Pulmonary artery endothelial cell (primary cell): ENCODE measurements around the gene OR9A2. TPM values are rescaled to one million over a fixed set of nuclear protein-coding genes. Genes with fewer than 3 reads are reported as not detected.
"Not testable (repeated sequence)": the region's sequence is repeated elsewhere in the genome, so short reads cannot be mapped to it uniquely, and the experiment has no call there.

Experiments
- DNase-seq: peaks from one replicate; pipeline ENCODE4 v3.0.0-alpha.2; 2011; ENCODE audit warnings: low read depth, low spot score
- total RNA-seq: library from RNA; depleted of rRNA; stranded (reverse); fragments of >200 nt; gene quantifications from 2 replicates; pipeline ENCODE4 v1.2.3, GENCODE V29; 2014

Gene OR9A2
- total RNA-seq, 1 donor from 2014 or later, result not detected

- peak; percentile 46 for DNase-seq
Measured at GRCh38 chr7:143018931-143019330, 8.0 kb downstream of the OR9A2 start.

GRCh38 chr7:143016996-143017395 is 9.9 kb downstream of the OR9A2 start:
- DNase-seq, result no peak

GRCh38 chr7:143015926-143016490 is 10.9 kb downstream of the OR9A2 start:
- no peak for DNase-seq

- DNase-seq, result no peak
Measured at GRCh38 chr7:143015084-143015483, 11.8 kb downstream of the OR9A2 start.

GRCh38 chr7:143013893-143014292 is 13.0 kb downstream of the OR9A2 start:
- no peak for DNase-seq

GRCh38 chr7:143013473-143013872 is 13.5 kb downstream of the OR9A2 start:
- DNase-seq, result no peak

- DNase-seq, result no peak
Measured at GRCh38 chr7:143012409-143012808, 14.5 kb downstream of the OR9A2 start.

- DNase-seq, result no peak
Measured at GRCh38 chr7:143012001-143012400, 14.9 kb downstream of the OR9A2 start.

GRCh38 chr7:143008007-143008901 is 18.7 kb downstream of the OR9A2 start:
- no peak for DNase-seq

- DNase-seq, result no peak
Measured at GRCh38 chr7:143005632-143006260, 21.2 kb downstream of the OR9A2 start.

- DNase-seq, result peak; percentile 17
Measured at GRCh38 chr7:143003393-143004051, 23.4 kb downstream of the OR9A2 start.

GRCh38 chr7:143002898-143003297 is 24.0 kb downstream of the OR9A2 start:
- DNase-seq, result no peak

- DNase-seq, result no peak
Measured at GRCh38 chr7:143002106-143002505, 24.8 kb downstream of the OR9A2 start.

GRCh38 chr7:143000648-143001047 is 26.3 kb downstream of the OR9A2 start:
- no peak for DNase-seq

- DNase-seq, result no peak
Measured at GRCh38 chr7:142999793-143000192, 27.1 kb downstream of the OR9A2 start.

- no peak for DNase-seq
Measured at GRCh38 chr7:142998966-142999365, 28.0 kb downstream of the OR9A2 start.

- no peak for DNase-seq
Measured at GRCh38 chr7:142997456-142997989, 29.4 kb downstream of the OR9A2 start.

GRCh38 chr7:142992427-142992826 is 34.5 kb downstream of the OR9A2 start:
- DNase-seq, result no peak

- no peak for DNase-seq
Measured at GRCh38 chr7:142984297-142984696, 42.6 kb downstream of the OR9A2 start.

GRCh38 chr7:142983825-142984224 is 43.1 kb downstream of the OR9A2 start:
- no peak for DNase-seq

GRCh38 chr7:142978402-142978801 is 48.5 kb downstream of the OR9A2 start:
- not testable (repeated sequence) for DNase-seq
